Activated T-cell treated with anti-CD3 and anti-CD28 coated beads, Interleukin-2, amount 50 U/mL, for 24 hours (primary cell): ENCODE measurements around the gene MBP.
A peak's percentile ranks its signal among the peaks of the same experiment; 100 is the strongest.

ENCODE experiments used
- DNase-seq: peaks from one replicate; pipeline ENCODE4 v3.0.0-alpha.2; 2020
- H3K27ac Mint-ChIP-seq: 2 replicates; pipeline ENCODE4 v1.8.0; 2020; ENCODE audit warnings: mild to moderate bottlenecking, mixed read lengths
- H3K27me3 Mint-ChIP-seq: 2 replicates; pipeline ENCODE4 v1.8.0; 2020; ENCODE audit warnings: mixed read lengths
- H3K36me3 Mint-ChIP-seq: 2 replicates; pipeline ENCODE4 v1.8.0; 2020; ENCODE audit warnings: low read depth, mixed read lengths
- H3K4me1 Mint-ChIP-seq: 2 replicates; pipeline ENCODE4 v1.8.0; 2020; ENCODE audit warnings: low read depth, mixed read lengths
- H3K4me3 Mint-ChIP-seq: 2 replicates; pipeline ENCODE4 v1.8.0; 2020; ENCODE audit warnings: mild to moderate bottlenecking, moderate library complexity, mixed read lengths
- H3K9me3 Mint-ChIP-seq: 2 replicates; pipeline ENCODE4 v1.8.0; 2020; ENCODE audit warnings: mixed read lengths

The MBP gene

DNA sequence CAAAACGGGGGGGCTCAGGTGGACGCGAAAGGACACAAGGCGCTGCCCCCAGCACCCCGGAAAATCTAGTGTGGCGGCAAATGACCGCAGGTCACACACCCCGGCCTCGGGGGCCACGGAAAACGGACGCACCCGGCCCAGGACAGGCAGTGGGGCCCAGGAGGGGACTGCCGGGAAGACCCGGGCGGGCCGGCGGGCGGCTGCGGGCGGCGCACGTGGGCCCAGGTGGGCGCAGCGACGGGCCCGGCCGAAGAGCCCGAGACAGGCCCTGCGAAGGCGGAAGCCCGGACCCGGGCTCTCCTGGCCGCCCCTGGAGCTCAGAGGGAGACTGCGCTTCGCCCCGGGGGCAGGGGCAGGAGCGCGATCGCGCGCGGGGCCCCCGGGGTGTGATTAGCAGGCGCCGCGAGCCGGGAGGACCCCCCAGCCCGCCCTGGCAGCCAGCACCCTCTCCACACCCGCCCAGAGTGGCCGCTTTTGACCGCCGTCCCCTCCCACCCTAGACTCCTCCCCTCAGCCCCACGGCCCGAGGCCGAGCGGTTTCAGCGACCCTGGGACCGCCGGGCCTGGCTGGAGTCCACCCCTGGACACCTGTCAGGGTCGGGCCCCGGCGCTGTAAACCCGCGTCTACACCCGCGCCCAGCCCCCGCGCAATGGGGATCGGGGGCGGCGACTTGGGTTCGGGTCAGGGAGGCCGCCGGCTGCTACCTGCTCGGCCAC, 773 bp downstream of the MBP start:
- Mint-ChIP-seq H3K27ac (peak overlapping the region; percentile 98), H3K27me3 (no peaks in the 10 kb centered on the region), H3K4me3 (peak overlapping the region; percentile 97), H3K36me3 (peaks cover 44% of the 10 kb centered on the region), H3K9me3 (no peaks in the 10 kb centered on the region), H3K4me1 (peaks cover 62% of the 10 kb centered on the region)
- peak; percentile 72 for DNase-seq

DNA sequence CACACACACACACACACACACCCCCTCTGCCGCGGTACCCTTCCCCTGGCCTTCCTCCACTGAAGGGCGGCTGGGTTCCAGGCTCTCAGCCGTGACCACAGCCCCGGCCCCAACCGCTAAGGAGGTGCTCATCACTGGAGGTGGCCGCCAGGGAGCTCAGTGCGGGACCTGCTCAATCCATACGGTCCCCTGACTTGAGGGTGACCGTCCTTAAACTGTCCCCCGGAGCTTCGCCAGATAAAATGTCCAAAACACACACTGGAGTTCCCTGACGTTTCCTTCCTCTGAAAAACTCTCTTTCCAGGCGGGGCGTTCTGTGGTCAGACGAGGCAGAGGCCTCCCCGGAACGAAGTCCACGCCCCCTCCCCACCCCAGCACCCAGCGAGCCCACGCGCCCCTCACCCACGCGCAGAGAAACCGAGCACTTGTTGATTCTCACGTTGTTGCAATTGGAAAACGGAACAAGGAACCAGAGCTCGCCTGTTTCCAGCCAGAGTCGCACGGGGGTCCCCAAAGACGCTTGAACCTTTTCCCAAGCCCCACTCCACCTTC, 1.4 kb downstream of the MBP start:
- H3K27ac Mint-ChIP-seq = peak overlapping the region; percentile 98
- peak; percentile 66 for DNase-seq
- H3K4me1 Mint-ChIP-seq = peaks cover 68% of the 10 kb centered on the region
- H3K36me3 Mint-ChIP-seq = peaks cover 48% of the 10 kb centered on the region
- no peaks in the 10 kb centered on the region for H3K27me3 Mint-ChIP-seq
- H3K9me3 Mint-ChIP-seq = no peaks in the 10 kb centered on the region
- peak overlapping the region; percentile 97 for H3K4me3 Mint-ChIP-seq

- peak overlapping the region; percentile 97 for H3K4me3 Mint-ChIP-seq
- H3K36me3 Mint-ChIP-seq = peaks cover 50% of the 10 kb centered on the region
- peak; percentile 39 for DNase-seq
- H3K27ac Mint-ChIP-seq = peak overlapping the region; percentile 98
- H3K27me3 Mint-ChIP-seq = no peaks in the 10 kb centered on the region
- peaks cover 75% of the 10 kb centered on the region for H3K4me1 Mint-ChIP-seq
- H3K9me3 Mint-ChIP-seq = no peaks in the 10 kb centered on the region
Observed at GRCh38 chr18:77130229-77131099, 2.1 kb downstream of the MBP start.

DNA sequence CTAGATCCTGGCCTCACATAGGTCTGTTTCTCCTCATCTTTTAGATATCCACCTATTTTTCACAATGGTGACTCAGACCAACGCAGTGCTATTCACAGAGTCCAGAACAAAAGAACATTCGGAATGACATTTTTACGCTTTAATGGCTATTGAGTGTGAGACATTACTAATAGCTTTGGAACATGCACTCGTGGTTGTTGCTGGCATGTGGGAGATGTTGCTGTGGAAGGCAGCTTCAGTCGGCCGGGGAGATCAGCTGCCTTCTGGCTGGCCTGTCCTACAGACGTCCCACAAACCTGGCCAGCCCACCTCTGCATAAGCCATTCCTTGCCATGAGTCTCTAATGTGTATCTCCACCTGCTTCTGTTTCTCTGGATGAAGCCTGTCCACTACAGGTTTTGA, 3.4 kb downstream of the MBP start:
- Mint-ChIP-seq H3K4me1 (peaks cover 81% of the 10 kb centered on the region), H3K4me3 (peak overlapping the region; percentile 97), H3K36me3 (peaks cover 50% of the 10 kb centered on the region), H3K27ac (peak overlapping the region; percentile 62), H3K27me3 (no peaks in the 10 kb centered on the region), H3K9me3 (no peaks in the 10 kb centered on the region)
- DNase-seq = peak; percentile 28

GRCh38 chr18:77127769-77128671, 4.6 kb downstream of the MBP start:
- DNase-seq = peak; percentile 30
- Mint-ChIP-seq H3K27ac (peak overlapping the region; percentile 82), H3K36me3 (peaks cover 58% of the 10 kb centered on the region)

GRCh38 chr18:77124452-77124922, 8.1 kb downstream of the MBP start:
- Mint-ChIP-seq H3K27me3 (no peaks in the 10 kb centered on the region), H3K36me3 (peaks cover 67% of the 10 kb centered on the region), H3K9me3 (no peaks in the 10 kb centered on the region), H3K4me3 (peak overlapping the region; percentile 75), H3K27ac (peak overlapping the region; percentile 95), H3K4me1 (peaks cover 97% of the 10 kb centered on the region)
- peak; percentile 73 for DNase-seq

More at GRCh38 chr18:77127769-77128671, 4.6 kb downstream of the MBP start:
- peaks cover 82% of the 10 kb centered on the region for H3K4me1 Mint-ChIP-seq
- H3K9me3 Mint-ChIP-seq = no peaks in the 10 kb centered on the region
- no peaks in the 10 kb centered on the region for H3K27me3 Mint-ChIP-seq
- peak overlapping the region; percentile 97 for H3K4me3 Mint-ChIP-seq

- peaks cover 67% of the 10 kb centered on the region for H3K36me3 Mint-ChIP-seq
- H3K9me3 Mint-ChIP-seq = no peaks in the 10 kb centered on the region
- H3K27ac Mint-ChIP-seq = peak overlapping the region; percentile 95
- peak; percentile 44 for DNase-seq
- H3K27me3 Mint-ChIP-seq = no peaks in the 10 kb centered on the region
- H3K4me1 Mint-ChIP-seq = peaks cover 97% of the 10 kb centered on the region
- peak overlapping the region; percentile 75 for H3K4me3 Mint-ChIP-seq
Observed at GRCh38 chr18:77123320-77124231, 9.0 kb downstream of the MBP start.

DNA sequence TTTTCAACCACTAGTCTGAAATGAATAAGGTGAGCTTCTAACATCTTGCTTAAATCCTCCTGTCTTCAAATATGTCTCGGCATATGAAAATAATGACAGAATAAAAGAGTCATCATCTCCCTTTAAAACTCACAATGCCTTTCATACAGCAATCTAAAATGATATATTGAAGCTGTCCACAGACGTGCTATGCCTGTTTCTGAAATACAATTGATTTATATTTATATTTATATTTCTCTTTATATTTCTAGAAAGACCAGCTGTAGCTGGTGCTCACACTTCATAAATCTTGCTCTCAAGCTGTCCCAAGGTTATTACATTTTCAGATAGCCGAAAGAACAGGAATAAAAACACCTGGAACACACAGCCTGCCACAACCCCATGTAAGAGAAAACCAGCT, 11.1 kb downstream of the MBP start:
- Mint-ChIP-seq H3K4me1 (peaks cover 90% of the 10 kb centered on the region), H3K36me3 (peaks cover 60% of the 10 kb centered on the region), H3K27me3 (no peaks in the 10 kb centered on the region), H3K9me3 (no peaks in the 10 kb centered on the region), H3K4me3 (no peak overlapping the region), H3K27ac (peak overlapping the region; percentile 79)
- DNase-seq = no peak

GRCh38 chr18:77119851-77120491, 12.6 kb downstream of the MBP start:
- no peaks in the 10 kb centered on the region for H3K9me3 Mint-ChIP-seq
- no peaks in the 10 kb centered on the region for H3K27me3 Mint-ChIP-seq
- H3K36me3 Mint-ChIP-seq = peaks cover 70% of the 10 kb centered on the region
- no peak overlapping the region for H3K4me3 Mint-ChIP-seq
- peak overlapping the region; percentile 91 for H3K27ac Mint-ChIP-seq
- H3K4me1 Mint-ChIP-seq = peaks cover 87% of the 10 kb centered on the region
- peak; percentile 27 for DNase-seq

GRCh38 chr18:77119101-77119850, 13.3 kb downstream of the MBP start:
- peaks cover 76% of the 10 kb centered on the region for H3K36me3 Mint-ChIP-seq
- peak overlapping the region; percentile 91 for H3K27ac Mint-ChIP-seq
- peak; percentile 30 for DNase-seq
- no peaks in the 10 kb centered on the region for H3K27me3 Mint-ChIP-seq
- H3K4me3 Mint-ChIP-seq = no peak overlapping the region
- H3K4me1 Mint-ChIP-seq = peaks cover 87% of the 10 kb centered on the region
- H3K9me3 Mint-ChIP-seq = no peaks in the 10 kb centered on the region

DNA sequence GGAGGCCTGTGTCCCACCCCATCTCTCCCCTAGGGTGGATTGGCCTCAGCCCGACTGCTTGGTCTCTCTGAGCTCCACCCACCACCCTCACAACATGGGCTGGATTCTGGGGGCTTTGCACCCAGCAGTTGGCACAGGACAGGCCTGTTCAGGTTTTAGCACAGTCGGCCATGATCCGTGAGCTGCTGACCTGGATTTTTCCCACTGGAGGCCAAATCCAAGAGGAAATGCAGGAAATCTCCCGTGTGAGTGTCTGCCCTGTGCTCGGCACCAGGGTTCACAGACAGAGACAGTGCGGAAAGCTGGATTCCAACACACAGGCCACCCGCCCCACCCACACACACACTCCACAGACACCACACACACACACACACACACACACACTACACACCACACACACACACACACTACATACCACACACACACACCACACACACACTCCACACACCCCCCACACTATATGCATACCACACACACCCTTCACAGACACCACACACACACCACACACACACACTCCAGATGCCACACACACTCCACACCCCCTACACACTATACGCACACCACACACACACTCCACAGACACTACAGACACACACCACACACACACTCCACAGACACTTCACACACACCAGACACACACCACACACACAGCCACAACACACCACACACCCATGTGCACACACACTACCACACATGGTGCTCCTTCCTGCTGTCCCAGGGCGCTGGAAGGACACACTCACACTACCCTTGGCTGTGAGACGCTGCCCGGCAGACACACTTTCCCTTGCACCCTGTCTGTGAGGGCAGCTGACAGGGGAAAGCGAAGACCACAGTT, 14.1 kb downstream of the MBP start:
- peak; percentile 31 for DNase-seq
- H3K36me3 Mint-ChIP-seq = peaks cover 81% of the 10 kb centered on the region

More for the DNA sequence above, 14.1 kb downstream of the MBP start:
- H3K4me3 Mint-ChIP-seq = no peak overlapping the region
- peak overlapping the region; percentile 91 for H3K27ac Mint-ChIP-seq
- no peaks in the 10 kb centered on the region for H3K9me3 Mint-ChIP-seq
- H3K4me1 Mint-ChIP-seq = peaks cover 87% of the 10 kb centered on the region
- H3K27me3 Mint-ChIP-seq = no peaks in the 10 kb centered on the region
